ENCODE measurements around the gene PSMB11. TPM values are rescaled to one million over a fixed set of nuclear protein-coding genes. Genes with fewer than 3 reads are reported as not detected.

PSMB11 gene
- total RNA-seq, 1 experiment from 2014 or later = not detected

DNA sequence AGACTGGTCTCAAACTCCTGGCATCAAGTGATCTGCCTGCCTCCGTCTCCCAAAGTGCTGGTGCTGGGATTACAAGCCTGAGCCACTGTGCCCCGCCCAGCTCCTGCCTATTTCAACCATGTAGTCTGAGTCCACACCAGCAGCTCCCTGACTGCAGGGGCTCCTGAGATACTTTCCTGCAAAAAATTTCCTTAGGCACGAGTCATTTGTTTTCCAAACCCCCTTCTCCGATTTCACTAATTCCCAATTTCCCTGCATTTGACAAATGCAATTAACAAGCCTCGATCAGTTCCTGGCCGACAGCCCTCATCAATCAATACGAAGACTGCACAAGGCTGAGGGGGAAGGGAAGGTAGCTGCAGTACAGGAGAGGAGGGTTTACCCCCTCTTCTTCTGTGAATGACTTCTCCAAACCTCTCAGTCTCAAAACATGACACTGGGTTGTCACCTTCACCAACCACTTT is 17.4 kb upstream of the PSMB11 start:
- ChIA-PET CTCF (interaction anchor here (1.0 kb wide), 1 partner anchor 38 kb away, joined by 3 read pairs; no protein-coding TSS in a partner anchor), RAD21 (ENCODE audit: low non-redundant PET in 1 of 2, low total read pairs in 2 of 2, uncharacterized antibody in 2 of 2, unreplicated experiment in 2 of 2) (no interaction called here), POLR2A (interaction anchor here (1.3 kb wide), 1 partner anchor 18 kb away, joined by 4 read pairs; no protein-coding TSS in a partner anchor)
- H3K9ac ChIP-seq (ENCODE audit: low read length) = no peak overlapping the region
- DNase-seq (ENCODE audit: low read depth, low spot score) (no peak), ATAC-seq (peak; percentile 23; the same call in 1 of the 2 replicates)
- H3K4me1 ChIP-seq (ENCODE audit: control insufficient read depth in 1 of 2, insufficient read depth in 2 of 2, low read length in 2 of 2) = peaks cover 6 to 16% of the 10 kb centered on the region in 2 experiments; a peak in 3 of 4 replicates
- intact Hi-C loops (cut with micrococcal nuclease) = no loop called here
- H3K9me2 ChIP-seq (ENCODE audit: insufficient read depth) = no peaks in the 10 kb centered on the region
- H3K4me2 ChIP-seq (ENCODE audit: low read length) = no peak overlapping the region; the same call in 1 of the 2 replicates
- TF ChIP-seq ELF1 (IDR thresholded peaks at IDR 0.05; ENCODE audit: borderline replicate concordance, low read depth) (no peak), SP1 (IDR thresholded peaks at IDR 0.05; ENCODE audit: low read depth) (no peak), EZH2phosphoT487 (IDR thresholded peaks at IDR 0.05; ENCODE audit: borderline replicate concordance) (no peak), POLR2A (IDR thresholded peaks at IDR 0.05; ENCODE audit: borderline replicate concordance, extremely low read depth, insufficient read depth, insufficient read length) (no peak), EGR1 (IDR thresholded peaks at IDR 0.05; ENCODE audit: low read depth) (no peak), ZFX (IDR thresholded peaks at IDR 0.05) (no peak), FOSL1 (IDR thresholded peaks at IDR 0.05; ENCODE audit: low read depth) (no peak)
- TF ChIP-seq, protein P1, sequence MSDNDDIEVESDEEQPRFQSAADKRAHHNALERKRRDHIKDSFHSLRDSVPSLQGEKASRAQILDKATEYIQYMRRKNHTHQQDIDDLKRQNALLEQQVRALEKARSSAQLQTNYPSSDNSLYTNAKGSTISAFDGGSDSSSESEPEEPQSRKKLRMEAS (IDR thresholded peaks at IDR 0.05) = no peak
- TF ChIP-seq, protein P2, sequence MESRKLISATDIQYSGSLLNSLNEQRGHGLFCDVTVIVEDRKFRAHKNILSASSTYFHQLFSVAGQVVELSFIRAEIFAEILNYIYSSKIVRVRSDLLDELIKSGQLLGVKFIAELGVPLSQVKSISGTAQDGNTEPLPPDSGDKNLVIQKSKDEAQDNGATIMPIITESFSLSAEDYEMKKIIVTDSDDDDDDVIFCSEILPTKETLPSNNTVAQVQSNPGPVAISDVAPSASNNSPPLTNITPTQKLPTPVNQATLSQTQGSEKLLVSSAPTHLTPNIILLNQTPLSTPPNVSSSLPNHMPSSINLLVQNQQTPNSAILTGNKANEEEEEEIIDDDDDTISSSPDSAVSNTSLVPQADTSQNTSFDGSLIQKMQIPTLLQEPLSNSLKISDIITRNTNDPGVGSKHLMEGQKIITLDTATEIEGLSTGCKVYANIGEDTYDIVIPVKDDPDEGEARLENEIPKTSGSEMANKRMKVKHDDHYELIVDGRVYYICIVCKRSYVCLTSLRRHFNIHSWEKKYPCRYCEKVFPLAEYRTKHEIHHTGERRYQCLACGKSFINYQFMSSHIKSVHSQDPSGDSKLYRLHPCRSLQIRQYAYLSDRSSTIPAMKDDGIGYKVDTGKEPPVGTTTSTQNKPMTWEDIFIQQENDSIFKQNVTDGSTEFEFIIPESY (IDR thresholded peaks at IDR 0.05; ENCODE audit: extremely low read depth, insufficient replicate concordance, low read length) = no peak
- TF ChIP-seq, protein P3, sequence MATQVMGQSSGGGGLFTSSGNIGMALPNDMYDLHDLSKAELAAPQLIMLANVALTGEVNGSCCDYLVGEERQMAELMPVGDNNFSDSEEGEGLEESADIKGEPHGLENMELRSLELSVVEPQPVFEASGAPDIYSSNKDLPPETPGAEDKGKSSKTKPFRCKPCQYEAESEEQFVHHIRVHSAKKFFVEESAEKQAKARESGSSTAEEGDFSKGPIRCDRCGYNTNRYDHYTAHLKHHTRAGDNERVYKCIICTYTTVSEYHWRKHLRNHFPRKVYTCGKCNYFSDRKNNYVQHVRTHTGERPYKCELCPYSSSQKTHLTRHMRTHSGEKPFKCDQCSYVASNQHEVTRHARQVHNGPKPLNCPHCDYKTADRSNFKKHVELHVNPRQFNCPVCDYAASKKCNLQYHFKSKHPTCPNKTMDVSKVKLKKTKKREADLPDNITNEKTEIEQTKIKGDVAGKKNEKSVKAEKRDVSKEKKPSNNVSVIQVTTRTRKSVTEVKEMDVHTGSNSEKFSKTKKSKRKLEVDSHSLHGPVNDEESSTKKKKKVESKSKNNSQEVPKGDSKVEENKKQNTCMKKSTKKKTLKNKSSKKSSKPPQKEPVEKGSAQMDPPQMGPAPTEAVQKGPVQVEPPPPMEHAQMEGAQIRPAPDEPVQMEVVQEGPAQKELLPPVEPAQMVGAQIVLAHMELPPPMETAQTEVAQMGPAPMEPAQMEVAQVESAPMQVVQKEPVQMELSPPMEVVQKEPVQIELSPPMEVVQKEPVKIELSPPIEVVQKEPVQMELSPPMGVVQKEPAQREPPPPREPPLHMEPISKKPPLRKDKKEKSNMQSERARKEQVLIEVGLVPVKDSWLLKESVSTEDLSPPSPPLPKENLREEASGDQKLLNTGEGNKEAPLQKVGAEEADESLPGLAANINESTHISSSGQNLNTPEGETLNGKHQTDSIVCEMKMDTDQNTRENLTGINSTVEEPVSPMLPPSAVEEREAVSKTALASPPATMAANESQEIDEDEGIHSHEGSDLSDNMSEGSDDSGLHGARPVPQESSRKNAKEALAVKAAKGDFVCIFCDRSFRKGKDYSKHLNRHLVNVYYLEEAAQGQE (IDR thresholded peaks at IDR 0.05; ENCODE audit: low read depth) = no peak
- TF ChIP-seq, protein P4, sequence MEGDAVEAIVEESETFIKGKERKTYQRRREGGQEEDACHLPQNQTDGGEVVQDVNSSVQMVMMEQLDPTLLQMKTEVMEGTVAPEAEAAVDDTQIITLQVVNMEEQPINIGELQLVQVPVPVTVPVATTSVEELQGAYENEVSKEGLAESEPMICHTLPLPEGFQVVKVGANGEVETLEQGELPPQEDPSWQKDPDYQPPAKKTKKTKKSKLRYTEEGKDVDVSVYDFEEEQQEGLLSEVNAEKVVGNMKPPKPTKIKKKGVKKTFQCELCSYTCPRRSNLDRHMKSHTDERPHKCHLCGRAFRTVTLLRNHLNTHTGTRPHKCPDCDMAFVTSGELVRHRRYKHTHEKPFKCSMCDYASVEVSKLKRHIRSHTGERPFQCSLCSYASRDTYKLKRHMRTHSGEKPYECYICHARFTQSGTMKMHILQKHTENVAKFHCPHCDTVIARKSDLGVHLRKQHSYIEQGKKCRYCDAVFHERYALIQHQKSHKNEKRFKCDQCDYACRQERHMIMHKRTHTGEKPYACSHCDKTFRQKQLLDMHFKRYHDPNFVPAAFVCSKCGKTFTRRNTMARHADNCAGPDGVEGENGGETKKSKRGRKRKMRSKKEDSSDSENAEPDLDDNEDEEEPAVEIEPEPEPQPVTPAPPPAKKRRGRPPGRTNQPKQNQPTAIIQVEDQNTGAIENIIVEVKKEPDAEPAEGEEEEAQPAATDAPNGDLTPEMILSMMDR (IDR thresholded peaks at IDR 0.05 in 2 of 3, conservative IDR thresholded peaks at IDR 0.05 in 1 of 3; ENCODE audit: borderline replicate concordance in 1 of 3, insufficient read depth in 1 of 3, low read depth in 2 of 3, low read length in 2 of 3) = no peak
- TF ChIP-seq, protein P5, sequence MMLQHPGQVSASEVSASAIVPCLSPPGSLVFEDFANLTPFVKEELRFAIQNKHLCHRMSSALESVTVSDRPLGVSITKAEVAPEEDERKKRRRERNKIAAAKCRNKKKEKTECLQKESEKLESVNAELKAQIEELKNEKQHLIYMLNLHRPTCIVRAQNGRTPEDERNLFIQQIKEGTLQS (IDR thresholded peaks at IDR 0.05) = no peak
- no peaks in the 10 kb centered on the region for H3K9me3 ChIP-seq (ENCODE audit: control insufficient read depth in 1 of 2, insufficient read depth in 1 of 2, low read depth in 1 of 2, low read length in 2 of 2)
- peaks cover 13 to 23% of the 10 kb centered on the region in 2 experiments for H3K36me3 ChIP-seq (ENCODE audit: control insufficient read depth in 1 of 2, insufficient read depth in 2 of 2, low read length in 2 of 2)
- H3K27ac ChIP-seq (ENCODE audit: low read depth, low read length) = no peak overlapping the region
- peaks cover 16% of the 10 kb centered on the region for H3K79me2 ChIP-seq (ENCODE audit: insufficient read depth, low read length)
- no TSS peak for BruUV-seq (replicated peaks)
- no peaks in the 10 kb centered on the region for H4K20me1 ChIP-seq (ENCODE audit: insufficient read depth)
- no peak overlapping the region for H2AFZ ChIP-seq (ENCODE audit: low read depth, low read length, poor library complexity, severe bottlenecking)
- no peaks in the 10 kb centered on the region for H3K27me3 ChIP-seq (ENCODE audit: insufficient read depth, low read length)
- no peak overlapping the region for H3K4me3 ChIP-seq (replicated peaks in 1 of 2; ENCODE audit: low read depth in 1 of 2, low read length in 2 of 2)
